Stimulated activated CD8-positive, alpha-beta memory T cell treated with anti-CD3 and anti-CD28 coated beads, Interleukin-2, amount 100 ng/mL, for 48 hours (primary cell): ENCODE results near the gene SCRG1.

Source experiments
- DNase-seq, 2 donors: peaks; one replicate each; pipeline ENCODE4 v3.0.0-alpha.2; 2020; ENCODE audit warnings: low read depth in 2 of 2

The SCRG1 gene

DNA sequence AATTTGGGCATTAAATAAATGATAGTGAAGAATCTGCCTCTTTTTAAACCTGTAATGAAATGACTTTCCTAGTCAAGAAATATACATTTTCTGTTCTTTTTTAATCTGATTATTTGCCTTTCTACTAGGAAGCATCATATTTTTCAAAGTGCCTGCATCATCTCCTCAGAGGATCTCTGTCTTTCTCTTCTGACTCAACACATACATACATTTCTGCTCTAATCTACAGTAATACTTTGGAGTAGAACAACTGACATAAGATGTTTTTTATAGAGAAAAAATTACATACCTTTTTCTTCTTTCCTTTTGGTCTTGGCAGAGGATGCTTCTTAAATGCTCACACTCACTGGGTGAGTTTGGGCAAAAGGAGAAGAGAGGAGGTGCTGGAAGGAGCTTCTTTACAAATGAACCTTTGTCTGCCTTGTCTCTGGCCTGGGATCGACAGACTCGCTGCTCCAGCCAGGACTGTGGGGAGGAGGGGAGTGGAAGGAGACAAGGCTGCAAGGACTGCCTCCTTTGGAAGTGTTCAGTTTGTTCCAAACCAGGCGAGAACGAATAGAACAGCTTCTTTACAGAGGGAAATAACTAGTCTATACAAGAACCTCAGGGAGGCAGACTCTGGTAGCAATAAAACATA lies at the start of gene SCRG1:
TSS of gene SCRG1 (minus strand) at position 338 of the 637 bp plus-strand sequence. CDS start 7,702 bp downstream, outside the sequence.
- DNase-seq = no peak

DNA sequence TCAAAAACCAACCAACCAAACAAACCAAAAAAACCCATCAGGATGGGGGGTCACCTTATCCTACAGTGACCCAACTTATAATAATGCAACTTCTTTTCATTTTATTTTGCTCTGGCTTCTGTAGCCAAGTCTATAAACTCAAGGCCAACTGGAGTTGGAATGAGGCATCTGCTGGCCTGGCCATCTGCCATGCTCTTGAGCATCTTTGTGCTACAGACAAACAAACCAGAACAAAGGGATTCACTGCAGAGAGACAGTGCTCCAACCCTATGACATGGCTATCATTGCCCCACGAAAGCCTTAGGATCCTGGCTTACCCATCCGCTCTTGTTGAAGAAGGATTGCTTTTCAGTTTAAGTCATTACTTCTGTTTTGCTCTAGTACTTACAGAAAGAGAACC lies 49.2 kb upstream of the SCRG1 start:
- no peak for DNase-seq

DNA sequence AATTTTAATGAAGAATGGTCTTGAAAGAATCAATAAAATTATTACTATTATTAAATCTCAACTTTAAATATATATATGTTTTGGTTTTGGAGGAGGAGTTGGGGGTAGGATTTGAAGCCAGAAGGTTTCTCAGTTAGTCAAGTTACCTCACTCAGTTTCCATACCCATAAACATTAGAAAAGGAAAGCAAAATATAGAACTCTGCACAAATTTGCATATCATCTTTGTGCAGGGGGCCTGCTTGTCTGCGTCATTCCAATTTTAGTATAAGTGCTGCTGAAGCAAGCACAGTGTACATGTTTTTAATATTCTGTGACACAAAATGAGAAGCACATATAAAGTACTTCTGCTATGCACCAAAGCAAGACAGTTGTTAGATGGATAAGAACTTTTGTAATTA lies 47.5 kb upstream of the SCRG1 start:
- no peak for DNase-seq

DNA sequence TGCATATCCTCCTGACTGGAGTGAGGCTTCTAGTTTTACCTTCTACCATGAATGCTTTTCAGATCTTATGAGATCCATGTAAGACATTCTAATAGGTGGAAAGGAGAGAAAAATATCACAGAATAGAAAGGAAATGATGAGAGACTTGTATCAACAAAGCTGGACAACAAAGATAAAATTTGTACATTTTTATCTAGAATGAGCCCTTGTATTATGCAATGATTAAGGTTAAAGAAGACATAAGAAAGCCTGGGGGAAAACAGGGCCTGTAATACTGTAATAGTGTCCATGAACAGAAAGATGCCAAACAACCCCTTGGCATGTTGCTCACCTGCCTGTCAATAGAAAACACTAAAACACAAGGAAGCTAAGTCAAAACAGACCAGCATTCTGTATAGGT lies 44.2 kb upstream of the SCRG1 start:
- DNase-seq = no peak

DNA sequence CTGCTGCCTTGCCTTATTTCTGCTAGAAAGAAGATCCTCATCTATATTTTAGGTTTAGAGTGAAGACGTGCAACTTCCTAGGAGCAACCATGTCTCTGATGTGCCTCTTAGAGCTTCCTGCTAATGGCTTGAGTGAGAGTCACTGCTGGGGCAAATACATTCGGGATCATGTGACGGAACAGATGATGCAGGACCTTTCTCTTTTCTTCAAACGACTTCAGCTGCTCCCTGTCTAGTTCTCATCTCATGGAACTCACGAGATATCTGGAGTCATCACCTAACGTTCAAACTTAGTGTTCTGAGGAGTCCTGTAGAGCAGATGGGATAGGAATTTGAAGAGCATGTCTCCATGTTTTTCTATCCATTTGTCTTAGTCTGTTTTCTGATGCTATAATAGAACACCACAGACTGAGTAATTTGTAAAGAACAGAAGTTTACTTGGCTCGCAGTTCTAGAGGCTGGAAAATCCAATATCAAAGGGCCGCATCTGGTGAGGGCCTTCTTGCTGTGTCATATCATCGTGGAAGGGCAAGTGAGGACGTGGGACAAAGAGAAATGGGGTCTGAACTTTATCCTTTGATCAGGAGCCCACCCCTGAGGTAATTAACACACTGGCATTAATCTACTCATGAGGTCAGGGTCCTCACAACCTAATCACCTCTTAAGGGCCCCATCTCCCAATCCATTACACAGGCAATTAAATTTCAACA lies 43.5 kb upstream of the SCRG1 start:
- DNase-seq = no peak

DNA sequence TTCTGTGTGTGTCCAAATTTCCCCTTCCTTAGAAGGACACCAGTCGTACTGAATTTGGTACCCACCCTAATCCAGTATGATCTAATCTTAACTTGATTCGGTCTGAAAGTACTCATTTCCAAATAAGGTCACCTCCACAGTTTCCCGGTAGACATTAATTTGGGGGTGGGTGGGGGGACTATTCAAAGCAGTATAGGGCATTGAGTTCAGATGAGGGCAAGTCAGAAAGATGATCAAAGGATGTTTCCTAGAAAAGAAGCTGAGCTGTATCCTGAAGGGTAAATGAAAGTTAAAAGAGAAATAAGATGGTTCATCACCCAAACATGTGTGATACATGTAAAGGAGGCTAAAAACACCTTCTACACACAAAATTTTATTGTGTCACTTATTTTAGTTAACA lies 42.0 kb upstream of the SCRG1 start:
- no peak for DNase-seq

DNA sequence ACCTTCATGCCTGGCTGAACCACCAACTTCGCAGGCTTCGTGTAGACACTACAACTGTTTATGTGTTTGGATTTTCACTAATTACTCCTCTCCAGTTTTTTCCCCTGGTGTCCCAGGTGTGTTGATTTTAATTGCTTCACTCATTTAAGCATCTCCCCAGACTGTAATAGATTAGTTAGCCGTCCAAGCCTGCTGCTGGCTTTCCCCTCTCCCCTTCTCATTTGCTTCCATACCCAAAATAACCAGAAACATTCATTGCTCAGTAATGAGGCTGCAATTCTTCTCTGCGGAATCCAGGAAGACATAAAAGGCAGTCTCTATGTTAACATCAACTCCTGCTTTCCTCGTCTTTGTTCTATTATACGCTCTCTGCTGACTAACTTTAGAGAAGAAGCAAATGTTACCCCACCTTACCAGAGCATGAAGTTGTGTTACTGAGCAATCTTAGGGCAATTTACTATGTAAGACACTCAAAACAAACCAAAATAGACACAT lies 37.9 kb upstream of the SCRG1 start:
- no peak for DNase-seq

DNA sequence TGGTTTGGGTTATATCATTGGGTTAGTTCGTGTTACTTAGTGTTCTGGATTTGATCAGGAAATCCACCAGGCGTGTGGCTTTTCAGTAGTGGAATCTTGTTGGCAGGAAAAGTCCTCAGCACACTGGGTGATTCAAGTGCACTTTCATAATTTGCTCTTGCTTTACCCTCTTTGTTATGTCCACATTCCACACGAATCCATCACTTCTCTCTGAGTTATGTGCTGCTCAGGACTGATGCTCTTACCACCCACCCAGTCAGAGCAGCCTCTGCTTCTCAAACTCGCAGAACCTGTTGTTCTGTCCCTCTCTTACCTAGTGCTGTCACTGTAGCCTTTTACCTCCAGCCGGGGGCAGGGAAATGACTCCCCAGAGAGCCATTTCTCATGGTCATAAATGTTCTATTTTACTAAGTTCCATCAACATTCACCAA lies 37.2 kb upstream of the SCRG1 start:
- no peak for DNase-seq

DNA sequence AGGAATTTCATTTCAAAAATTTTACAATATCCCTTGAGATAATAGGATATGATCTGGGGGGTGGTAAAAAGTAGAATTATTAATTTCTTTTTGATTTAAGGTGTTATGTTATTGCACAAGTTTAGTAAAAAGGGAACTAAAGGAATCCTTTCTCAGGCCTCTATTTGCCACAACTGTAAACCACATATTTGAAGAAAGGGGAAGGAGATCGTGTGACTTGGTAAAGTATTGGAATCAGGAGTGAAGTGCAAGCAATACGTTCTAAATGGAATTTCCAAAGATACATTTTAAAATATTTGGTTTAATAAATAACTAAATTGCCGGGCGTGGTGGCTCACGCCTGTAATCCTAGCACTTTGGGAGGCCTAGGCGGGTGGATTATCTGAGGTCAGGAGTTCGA lies 35.3 kb upstream of the SCRG1 start:
- DNase-seq = no peak

DNA sequence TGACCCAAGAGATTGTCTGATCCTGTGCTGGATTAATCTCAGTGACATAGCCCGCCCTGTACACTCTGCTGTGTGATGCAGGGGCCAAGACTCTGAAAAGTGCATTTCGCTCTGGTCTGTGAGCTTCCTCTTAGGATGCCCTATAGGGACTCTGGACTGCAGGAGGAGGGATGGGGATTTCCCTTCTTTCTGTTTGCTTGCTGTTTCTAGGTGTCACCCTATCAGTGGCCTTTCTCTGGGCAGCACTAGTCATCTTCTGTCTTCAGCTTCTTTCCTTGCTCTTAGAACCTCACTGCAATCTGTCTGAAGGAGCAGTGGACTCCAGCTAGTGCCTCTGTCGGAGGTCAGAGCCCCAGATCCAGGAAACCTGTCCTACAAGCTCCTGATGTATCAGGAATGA lies 34.5 kb upstream of the SCRG1 start:
- no peak for DNase-seq

DNA sequence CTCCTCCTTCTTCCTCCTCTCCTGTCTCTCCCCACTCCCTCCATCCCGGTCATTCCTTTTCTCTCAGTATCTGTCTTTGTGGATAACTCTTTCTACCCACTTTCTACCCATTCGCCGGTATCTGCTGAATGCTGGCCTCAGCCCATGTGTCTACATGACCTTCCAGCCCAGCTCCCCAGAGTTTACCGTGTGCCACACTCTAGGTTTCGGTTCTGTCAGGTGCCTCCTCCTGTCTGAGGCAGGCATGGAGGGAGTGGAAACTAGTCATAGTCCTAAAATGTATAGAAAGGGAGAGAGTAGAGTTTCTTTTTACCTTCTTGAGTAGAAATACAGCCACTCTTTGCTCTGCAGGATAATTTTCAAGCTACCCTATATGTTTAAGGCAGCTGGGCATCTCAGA lies 33.5 kb upstream of the SCRG1 start:
- DNase-seq = no peak

DNA sequence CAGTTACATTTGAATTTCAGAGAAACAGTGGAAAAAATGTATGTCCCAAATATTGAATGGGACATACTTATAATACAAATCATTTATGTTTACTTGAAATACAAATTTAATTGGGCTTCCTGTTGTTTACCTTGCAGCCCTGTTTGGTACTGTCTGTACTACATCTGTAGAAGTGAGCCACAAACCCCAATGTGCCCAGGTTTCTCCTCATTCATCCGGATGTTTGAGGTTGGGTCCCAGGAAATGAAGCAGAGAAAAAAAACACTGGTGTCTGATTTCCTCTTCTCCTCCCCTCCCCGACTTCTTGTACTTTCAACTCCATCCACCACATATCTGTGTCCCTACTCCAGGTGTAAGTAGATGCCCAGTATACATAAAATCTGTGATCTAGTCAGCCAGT lies 27.1 kb upstream of the SCRG1 start:
- DNase-seq = no peak

DNA sequence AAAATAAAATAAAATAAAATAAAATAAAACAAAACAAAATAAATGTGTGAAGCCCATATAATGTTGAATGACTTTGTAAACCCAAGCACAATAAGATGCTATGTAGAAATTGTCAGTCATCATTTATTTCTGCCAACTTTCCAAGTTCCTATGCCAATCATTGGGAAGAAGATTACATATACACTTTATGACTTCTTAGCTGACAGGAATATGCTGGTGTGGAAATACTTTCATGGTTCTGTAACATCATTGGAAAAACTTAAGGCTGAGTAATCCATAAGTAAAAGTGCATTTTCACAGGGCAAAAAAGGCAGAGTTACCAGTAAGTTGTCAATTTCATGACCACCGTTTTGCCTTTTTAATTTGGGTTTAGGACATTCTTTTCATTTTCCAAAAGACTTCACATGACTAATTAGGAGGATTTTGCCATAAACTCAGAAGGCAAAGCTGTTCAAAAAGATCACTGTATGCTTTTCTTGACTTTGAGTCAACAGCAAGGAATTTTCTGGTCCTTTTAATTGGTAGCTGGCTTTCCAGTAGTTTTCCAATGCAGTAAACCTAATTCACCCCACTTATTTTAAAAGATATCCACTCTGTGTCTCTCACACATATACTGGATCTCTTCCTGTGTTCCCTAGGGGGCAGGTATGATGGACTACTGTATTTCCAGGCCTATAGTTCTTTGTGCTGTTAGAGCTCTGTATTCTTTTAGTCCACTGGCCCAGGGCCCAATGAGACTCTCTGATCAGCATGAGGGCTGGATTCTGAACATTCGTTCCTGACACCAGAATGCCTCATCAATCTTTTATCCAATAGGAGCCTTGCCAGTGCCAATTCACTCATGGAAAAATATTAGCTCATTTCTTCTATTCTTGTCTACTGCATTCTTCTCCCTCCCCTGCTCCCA lies 26.2 kb upstream of the SCRG1 start:
- DNase-seq = no peak

DNA sequence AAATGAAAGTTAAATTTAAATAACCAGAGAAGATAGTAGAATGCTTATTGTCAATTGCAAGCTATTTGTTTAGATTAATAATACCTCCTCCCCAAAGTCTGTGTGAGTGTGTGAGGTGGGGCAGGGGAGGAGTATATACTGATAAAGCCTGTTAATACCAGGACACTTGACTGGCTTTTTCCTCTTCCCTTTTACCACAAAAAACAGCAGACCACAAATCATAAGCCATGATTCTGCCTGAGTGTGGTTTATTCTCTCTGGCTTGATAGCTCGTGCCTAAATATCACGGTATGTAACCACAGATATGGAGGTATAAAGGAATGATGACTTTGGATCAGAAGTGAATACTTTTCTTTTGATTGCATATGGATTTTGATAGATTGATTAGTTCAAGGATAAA lies 21.9 kb upstream of the SCRG1 start:
- DNase-seq = no peak

DNA sequence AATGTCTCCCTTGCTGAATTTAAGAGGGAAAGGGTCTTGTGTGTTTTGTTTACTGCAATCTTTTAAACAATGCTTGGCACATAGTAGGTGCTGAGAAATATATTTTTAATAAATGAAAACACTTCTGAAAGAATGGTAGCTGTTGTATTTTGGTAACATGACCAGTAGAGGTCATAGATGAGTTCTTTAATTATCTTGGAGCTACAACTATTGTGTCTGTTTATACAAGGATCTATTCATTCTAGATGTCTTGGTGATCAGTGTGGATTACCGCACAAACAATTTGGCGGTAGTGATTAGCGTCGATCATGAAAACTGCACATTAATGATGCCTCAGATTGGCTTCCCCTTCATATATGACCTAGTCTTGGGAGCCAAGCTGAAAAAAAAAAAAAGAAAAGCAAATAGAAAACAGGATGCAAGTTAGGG lies 21.4 kb upstream of the SCRG1 start:
- DNase-seq = no peak

DNA sequence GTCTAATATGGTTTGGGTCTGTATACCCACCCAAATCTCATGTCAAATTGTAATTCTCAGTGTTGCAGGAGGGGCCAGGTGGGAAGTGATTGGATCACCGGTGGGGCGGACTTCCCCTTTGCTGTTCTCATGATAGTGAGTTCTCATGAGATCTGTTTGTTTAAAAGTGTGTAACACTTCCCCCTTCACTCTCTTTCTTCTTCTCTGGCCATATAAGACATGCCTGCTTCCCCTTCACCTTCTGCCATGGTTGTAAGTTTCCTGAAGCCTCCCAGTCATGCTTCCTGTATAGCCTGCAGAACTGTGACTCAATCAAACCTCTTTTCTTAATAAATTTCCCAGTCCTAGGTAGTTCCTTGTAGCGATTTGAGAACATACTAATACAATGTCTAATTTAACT lies 19.7 kb upstream of the SCRG1 start:
- no peak for DNase-seq

DNA sequence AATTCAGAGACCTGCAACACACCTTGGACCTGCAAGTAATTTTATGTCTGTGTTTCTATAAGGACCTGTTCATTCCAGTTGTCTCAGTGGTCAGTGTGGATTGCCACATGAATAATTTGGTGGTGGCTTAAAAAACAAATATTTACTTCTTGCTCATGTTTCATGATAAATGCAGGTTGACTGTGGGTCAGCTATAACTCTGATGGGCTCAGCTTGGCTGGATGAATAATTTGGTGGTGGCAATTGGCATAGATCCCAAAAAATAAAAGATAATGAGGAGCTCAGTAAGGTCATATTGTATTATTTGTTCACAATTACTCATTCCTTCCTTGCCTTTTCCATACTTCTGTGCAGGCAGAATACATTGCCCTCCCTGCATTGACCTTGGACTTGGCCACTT lies 18.9 kb upstream of the SCRG1 start:
- no peak for DNase-seq

DNA sequence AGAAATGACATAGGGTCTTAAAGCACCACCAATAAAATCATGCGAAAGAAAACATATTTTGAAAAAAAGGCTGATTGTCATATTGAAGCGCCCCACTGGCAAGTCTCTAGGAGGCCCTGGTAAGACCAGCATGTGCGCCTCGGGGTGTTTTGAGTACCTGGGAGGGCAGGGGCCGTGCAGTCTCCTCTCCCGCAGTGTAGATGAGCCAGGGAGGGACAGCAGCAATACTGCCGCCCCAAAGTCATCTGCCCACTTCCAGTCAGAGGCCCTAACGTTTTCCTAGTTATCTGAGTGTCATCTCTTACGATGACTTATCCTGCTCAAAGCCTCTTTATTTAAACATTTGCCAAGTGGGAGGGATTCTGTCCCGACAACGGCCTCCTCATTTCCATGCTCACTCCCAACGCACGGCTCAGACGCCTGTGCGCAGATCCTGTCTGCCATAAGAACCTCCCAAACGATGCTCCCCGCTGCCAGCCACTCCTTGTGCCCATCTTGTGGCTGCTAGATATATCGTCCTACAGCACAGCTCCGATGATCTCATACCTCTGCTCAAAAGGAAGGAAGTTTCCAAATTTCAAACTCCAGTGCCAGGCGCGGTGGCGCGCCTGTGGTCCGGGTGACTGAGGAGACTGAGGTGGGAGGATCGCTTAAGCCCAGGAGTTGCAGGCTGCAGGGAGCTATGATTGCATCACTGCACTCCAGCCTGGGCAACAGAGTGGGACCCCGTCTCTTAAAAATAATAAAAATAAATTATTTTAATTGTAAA lies 17.2 kb upstream of the SCRG1 start:
- no peak for DNase-seq

DNA sequence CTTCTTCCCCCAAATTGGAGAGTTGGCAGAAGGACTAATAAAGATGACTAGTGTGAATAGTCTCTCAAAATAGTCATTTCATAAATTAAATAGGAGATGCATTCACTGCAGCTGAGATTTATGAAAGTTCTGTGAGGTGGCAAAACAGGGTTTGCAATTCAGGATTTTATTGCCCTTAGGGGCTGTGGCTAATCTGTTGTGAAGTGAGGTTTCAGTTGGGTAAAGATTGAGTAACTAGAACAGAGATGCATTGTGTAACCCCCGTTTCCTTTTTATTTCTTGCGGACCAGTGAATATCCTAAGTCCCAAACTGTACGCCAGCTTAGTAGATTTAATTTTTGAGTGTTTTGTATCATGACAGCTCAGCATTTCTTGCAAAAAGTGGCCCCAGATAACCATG lies 16.2 kb upstream of the SCRG1 start:
- DNase-seq = no peak

DNA sequence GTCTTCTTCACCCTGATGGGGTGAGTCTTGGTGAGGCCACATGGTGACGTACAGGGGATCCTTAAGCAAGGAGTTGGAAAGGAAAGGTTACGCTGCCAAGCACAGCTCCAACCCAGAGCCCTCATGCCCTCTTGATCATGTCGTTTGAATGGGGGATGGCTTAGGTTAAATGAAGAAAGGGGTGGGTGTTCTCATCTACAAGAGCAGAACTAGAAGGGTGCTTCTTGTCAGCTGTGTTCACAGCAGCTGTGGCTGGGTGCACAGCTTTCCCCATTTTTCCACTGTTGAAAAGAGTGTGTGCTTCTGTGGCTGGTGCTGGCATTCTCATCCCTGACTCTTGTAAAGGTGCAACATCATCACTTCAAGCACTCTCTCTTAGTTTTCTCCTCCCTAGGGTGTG lies 15.5 kb upstream of the SCRG1 start:
- DNase-seq = no peak

DNA sequence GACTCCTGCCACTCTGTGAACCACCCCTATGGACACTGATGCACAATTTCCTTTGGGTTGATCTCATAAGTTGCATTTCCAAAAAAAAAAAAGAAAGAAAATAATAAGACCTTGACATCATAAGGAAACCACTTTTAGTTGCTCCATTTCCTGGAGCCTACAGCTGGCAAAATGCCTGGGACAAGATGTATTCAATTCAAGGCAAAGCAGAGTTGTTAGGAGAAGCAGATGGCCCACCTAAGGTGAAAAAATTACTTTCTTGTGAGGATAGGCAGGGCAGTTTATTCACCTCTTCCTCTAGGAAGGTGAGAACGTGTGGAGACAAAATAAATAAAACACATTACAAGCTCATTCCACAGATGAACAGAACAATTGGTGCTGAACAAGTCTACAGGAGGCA lies 14.1 kb upstream of the SCRG1 start:
- no peak for DNase-seq
